Caco-2 (cell line): Measurements from ENCODE around the gene GON7. TPM values are rescaled to one million over a fixed set of nuclear protein-coding genes. Genes with fewer than 3 reads are reported as not detected.

Experiments used
- BruUV-seq: library from RNA; stranded (reverse); fragments of 400-500 nt; replicated peaks from 2 replicates; lab custom pipeline; 2021; lab: Mats Ljungman, UMichigan
- CTCF ChIA-PET: fragments of 300-600 bp; sonication (Branson Sonifier 250); formaldehyde crosslinking; loops from one replicate; lab custom pipeline; 2022; ENCODE audit warnings: antibody characterized with exemption; lab: Charles Lee
- POLR2A ChIA-PET: fragments of 300-600 bp; sonication (Branson Sonifier 250); formaldehyde crosslinking; loops from one replicate; lab custom pipeline; 2022; ENCODE audit warnings: antibody characterized with exemption; lab: Charles Lee
- DNase-seq, 2 experiments: peaks; one replicate each; pipeline versions ENCODE4 v3.0.0 to v3.0.0-alpha.2; 2020 to 2022
- H3K27me3 ChIP-seq: replicated peaks from 2 replicates; pipeline ENCODE4 v1.6.0; 2011; ENCODE audit warnings: low read length; ENCODE audit not compliant: control insufficient read depth, insufficient read depth
- H3K36me3 ChIP-seq: 2 replicates; pipeline ENCODE4 v1.5.1; 2011; ENCODE audit warnings: low read length; ENCODE audit not compliant: control insufficient read depth, insufficient read depth
- H3K4me1 ChIP-seq: fragments of 250-450 bp; sonication (Bioruptor Pico); 2 replicates; pipeline ENCODE4 v1.5.1; 2020; ENCODE audit warnings: mild to moderate bottlenecking
- H3K4me3 ChIP-seq: 2 replicates; pipeline ENCODE4 v1.5.1; 2011; ENCODE audit warnings: low read depth, mild to moderate bottlenecking, control low read depth, low read length
- H3K9me3 ChIP-seq: fragments of 250-450 bp; sonication (Bioruptor Pico); 2 replicates; pipeline ENCODE4 v1.5.1; 2020; ENCODE audit warnings: mild to moderate bottlenecking, moderate library complexity
- H3K27ac Mint-ChIP-seq: one replicate; pipeline ENCODE4 v1.8.0; 2022; ENCODE audit warnings: mixed read lengths; ENCODE audit not compliant: unreplicated experiment
- H3K27me3 Mint-ChIP-seq: one replicate; pipeline ENCODE4 v1.8.0; 2022; ENCODE audit warnings: mixed read lengths; ENCODE audit not compliant: insufficient read depth, unreplicated experiment
- H3K36me3 Mint-ChIP-seq: one replicate; pipeline ENCODE4 v1.8.0; 2022; ENCODE audit warnings: mild to moderate bottlenecking, mixed read lengths; ENCODE audit not compliant: insufficient read depth, unreplicated experiment
- H3K4me1 Mint-ChIP-seq: one replicate; pipeline ENCODE4 v1.8.0; 2022; ENCODE audit warnings: low read depth, mixed read lengths; ENCODE audit not compliant: unreplicated experiment
- H3K4me3 Mint-ChIP-seq: one replicate; pipeline ENCODE4 v1.8.0; 2022; ENCODE audit warnings: mild to moderate bottlenecking, moderate library complexity, mixed read lengths; ENCODE audit not compliant: unreplicated experiment
- H3K9me3 Mint-ChIP-seq: one replicate; pipeline ENCODE4 v1.8.0; 2022; ENCODE audit warnings: mixed read lengths; ENCODE audit not compliant: unreplicated experiment
- CTCF ChIP-seq, 2 experiments: fragments of 200-600 bp in 1 of 2; IDR thresholded peaks; 1 replicate in 1 of 2; 2 replicates in 1 of 2; pipeline versions ENCODE4 v1.5.1 to v1.8.0; 2011 to 2022; ENCODE audit warnings: antibody characterized with exemption in 1 of 2, control low read depth in 1 of 2, inconsistent platforms in 1 of 2, low read depth in 1 of 2, low read length in 1 of 2, mild to moderate bottlenecking in 1 of 2, moderate library complexity in 1 of 2; ENCODE audit not compliant: insufficient read depth in 1 of 2, severe bottlenecking in 1 of 2, unreplicated experiment in 1 of 2
- intact Hi-C: fragments of 100-400 bp; cut with micrococcal nuclease; formaldehyde crosslinking; loops from one replicate; pipeline ENCODE4 v1.10.0; 2022; ENCODE audit not compliant: unreplicated experiment
- total RNA-seq: library from RNA; stranded (reverse); gene quantifications from 2 replicates; pipeline ENCODE4 v1.2.3, GENCODE V29; 2022

The GON7 gene
- total RNA-seq, 1 experiment from 2014 or later, result 10.8 TPM

DNA sequence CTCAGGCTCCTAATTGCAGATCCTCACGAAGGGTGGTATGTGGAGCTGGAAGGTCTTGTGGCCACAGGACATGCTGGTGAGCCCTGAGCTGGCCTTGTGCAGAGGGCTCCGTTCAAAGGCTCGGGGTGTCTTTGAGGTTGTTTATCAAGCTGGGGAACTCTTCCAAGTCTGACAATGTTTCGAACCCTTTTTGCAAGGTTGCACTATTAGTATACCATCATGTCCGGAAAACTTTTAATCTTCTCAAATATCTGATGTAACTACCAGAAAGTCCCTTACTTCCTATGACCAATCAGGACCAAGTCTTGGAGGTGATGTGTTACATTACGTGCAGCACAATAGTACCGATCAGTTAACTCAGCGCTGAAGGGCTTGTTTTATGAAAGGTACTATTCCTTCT lies 21.7 kb upstream of the GON7 start:
- ChIA-PET POLR2A (no interaction called here), CTCF (no interaction called here)
- peaks cover 7% of the 10 kb centered on the region for H3K36me3 Mint-ChIP-seq
- BruUV-seq, result TSS peak; percentile 22
- TF ChIP-seq CTCF (IDR thresholded peaks at IDR 0.05; ENCODE audit: insufficient read depth in 1 of 2, low read depth in 1 of 2, low read length in 1 of 2, severe bottlenecking in 1 of 2, unreplicated experiment in 1 of 2), result no peak
- no peaks in the 10 kb centered on the region for H3K4me1 Mint-ChIP-seq
- DNase-seq, result no peak
- Histone ChIP-seq H3K4me3 (no peak overlapping the region), H3K27me3 (no peaks in the 10 kb centered on the region), H3K36me3 (no peaks in the 10 kb centered on the region), H3K4me1 (no peaks in the 10 kb centered on the region), H3K9me3 (no peaks in the 10 kb centered on the region)
- H3K27ac Mint-ChIP-seq, result no peak overlapping the region
- no peaks in the 10 kb centered on the region for H3K9me3 Mint-ChIP-seq
- H3K4me3 Mint-ChIP-seq, result no peak overlapping the region
- no peaks in the 10 kb centered on the region for H3K27me3 Mint-ChIP-seq
- intact Hi-C loops, result no loop called here

- DNase-seq, result no peak
- Histone ChIP-seq H3K4me1 (no peaks in the 10 kb centered on the region), H3K9me3 (no peaks in the 10 kb centered on the region), H3K27me3 (no peaks in the 10 kb centered on the region), H3K36me3 (no peaks in the 10 kb centered on the region), H3K4me3 (no peak overlapping the region)
- ChIA-PET POLR2A (no interaction called here), CTCF (interaction anchor here (0.9 kb wide), 1 partner anchor 109 kb away, joined by 3 read pairs; no protein-coding TSS in a partner anchor)
- no peak for TF ChIP-seq CTCF (IDR thresholded peaks at IDR 0.05; ENCODE audit: insufficient read depth in 1 of 2, low read depth in 1 of 2, low read length in 1 of 2, severe bottlenecking in 1 of 2, unreplicated experiment in 1 of 2)
- Mint-ChIP-seq H3K27ac (no peak overlapping the region), H3K27me3 (no peaks in the 10 kb centered on the region), H3K9me3 (no peaks in the 10 kb centered on the region), H3K36me3 (peaks cover 29% of the 10 kb centered on the region), H3K4me3 (no peak overlapping the region), H3K4me1 (no peaks in the 10 kb centered on the region)
- intact Hi-C loops, result no loop called here
- BruUV-seq, result no TSS peak
Measured at GRCh38 chr14:93223565-93223964, 16.7 kb upstream of the GON7 start.

DNA sequence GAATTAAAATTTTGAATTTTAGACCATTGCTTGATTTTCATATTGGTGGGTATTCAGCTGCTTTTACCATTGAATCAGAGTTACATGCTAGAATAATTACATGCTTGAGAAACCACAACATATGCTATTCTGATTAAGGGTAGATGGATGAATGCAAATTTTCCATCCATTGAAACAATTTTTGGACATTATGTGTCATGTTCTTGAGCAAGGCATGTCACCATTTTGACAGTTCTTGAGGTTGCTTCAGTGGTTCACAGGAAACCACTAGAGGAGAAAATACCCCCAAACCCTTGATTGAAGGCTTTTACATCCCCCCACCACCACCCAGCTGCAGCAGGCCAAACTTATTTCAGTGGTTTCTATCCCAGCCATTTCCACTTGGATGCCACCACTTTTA lies 13.6 kb upstream of the GON7 start:
- TF ChIP-seq CTCF (IDR thresholded peaks at IDR 0.05; ENCODE audit: insufficient read depth in 1 of 2, low read depth in 1 of 2, low read length in 1 of 2, severe bottlenecking in 1 of 2, unreplicated experiment in 1 of 2), result no peak
- Mint-ChIP-seq H3K27ac (no peak overlapping the region), H3K36me3 (peaks cover 45% of the 10 kb centered on the region), H3K9me3 (no peaks in the 10 kb centered on the region), H3K4me3 (no peak overlapping the region), H3K4me1 (no peaks in the 10 kb centered on the region), H3K27me3 (no peaks in the 10 kb centered on the region)
- ChIA-PET POLR2A (no interaction called here), CTCF (no interaction called here)
- H3K4me3 ChIP-seq, result no peak overlapping the region
- no peaks in the 10 kb centered on the region for H3K36me3 ChIP-seq
- H3K4me1 ChIP-seq, result no peaks in the 10 kb centered on the region
- DNase-seq, result no peak
- intact Hi-C loops, result no loop called here
- BruUV-seq, result no TSS peak
- no peaks in the 10 kb centered on the region for H3K27me3 ChIP-seq
- no peaks in the 10 kb centered on the region for H3K9me3 ChIP-seq
